ENCODE results near the gene ARID1B.

Gene ARID1B

DNA sequence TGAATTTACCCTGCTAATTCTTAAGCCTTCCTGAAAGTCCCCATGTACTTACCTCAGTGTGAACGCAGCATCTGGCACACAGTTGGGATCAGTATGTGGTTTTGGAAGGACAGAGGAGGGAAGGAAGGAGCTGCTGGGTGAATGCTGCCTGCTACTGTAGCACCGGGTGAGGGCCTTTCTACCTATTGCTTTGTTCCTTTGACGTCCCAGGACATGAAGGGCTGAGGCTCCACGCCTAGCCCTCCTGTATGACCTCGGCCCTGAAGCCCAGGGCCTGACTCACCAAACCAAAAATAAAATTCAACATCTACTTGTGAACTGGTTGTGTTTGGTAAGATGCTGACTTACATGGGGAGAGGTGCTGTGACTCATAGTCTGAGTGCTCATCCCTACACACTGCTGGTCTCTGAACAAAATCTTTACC, 51.1 kb downstream of the ARID1B start:
- DNase-seq = peak; percentile 41

DNA sequence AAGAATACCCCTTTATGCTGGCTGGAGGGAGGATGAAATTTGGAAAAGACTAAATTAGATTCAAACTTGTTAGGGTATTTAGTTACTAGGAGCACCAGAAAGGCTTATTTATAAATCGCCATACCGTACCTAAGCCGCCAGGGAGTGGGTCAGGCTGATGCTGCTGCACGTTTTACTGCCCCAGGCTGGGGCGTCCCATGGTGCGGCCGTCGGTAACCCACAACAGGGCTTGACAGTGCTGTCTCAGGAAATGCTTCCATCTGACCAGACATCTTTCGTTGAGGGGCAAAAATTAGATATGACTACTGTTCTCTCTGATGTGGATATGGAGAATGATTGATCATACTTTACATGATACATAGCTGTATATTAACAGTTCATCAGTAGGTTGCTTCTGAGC, 52.9 kb downstream of the ARID1B start:
- DNase-seq = no peak

DNA sequence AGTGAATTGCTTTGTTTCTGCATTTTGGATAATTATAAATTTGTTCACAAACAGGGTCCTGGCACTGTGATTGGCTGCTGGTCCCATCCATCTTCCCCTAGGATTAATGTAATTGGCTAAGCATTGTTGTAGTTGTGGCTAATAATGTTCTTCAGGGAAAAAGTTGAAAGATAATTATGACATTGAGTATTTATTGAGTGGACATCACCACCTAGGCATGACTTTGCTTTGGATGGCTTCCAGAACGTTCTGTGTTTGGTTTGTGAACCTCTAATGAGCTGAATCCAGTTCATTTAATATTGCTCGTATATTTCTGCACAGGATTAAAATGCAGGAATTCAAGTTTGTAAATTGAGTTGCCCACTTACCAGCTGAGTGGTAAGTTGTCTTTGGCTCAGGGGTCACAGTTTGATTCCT, 55.1 kb downstream of the ARID1B start:
- no peak for DNase-seq

DNA sequence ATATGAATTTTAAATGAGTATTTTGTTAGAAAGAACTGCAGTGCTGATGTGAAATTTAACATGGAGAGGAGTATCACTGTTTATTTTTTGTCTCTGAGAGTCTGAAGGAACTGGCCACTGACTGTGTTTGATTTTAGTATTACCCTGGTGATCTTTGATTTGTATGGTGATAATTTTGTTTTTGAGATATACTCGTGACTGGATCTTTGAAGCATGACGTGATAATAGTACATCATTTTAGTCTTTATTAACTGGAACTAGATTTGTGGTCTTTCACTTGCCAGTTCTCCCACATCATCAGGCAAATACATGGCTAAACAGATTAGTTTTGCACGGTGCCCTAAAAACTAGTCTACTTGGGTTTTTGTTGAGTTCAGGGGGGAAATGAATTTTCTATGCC, 55.5 kb downstream of the ARID1B start:
- DNase-seq = no peak

DNA sequence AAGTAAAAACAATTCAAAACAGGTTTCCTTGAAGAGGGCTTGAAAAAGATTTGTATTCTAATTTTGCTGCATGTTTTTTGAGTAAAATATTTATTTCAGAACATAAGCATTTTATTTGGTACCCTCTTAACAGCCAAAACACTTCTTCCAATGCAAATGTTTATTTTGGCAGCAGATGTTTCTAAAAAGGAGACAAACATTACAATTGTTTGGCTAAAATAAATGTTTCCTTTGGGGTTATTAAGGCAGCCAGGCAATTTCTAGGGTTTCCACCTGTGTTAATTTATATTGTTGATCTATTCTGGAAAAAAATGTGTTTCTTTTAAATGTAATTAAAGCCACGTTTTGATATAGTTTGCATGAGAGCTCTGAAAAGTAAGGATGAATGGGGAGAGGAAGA, 56.6 kb downstream of the ARID1B start:
- no peak for DNase-seq

DNA sequence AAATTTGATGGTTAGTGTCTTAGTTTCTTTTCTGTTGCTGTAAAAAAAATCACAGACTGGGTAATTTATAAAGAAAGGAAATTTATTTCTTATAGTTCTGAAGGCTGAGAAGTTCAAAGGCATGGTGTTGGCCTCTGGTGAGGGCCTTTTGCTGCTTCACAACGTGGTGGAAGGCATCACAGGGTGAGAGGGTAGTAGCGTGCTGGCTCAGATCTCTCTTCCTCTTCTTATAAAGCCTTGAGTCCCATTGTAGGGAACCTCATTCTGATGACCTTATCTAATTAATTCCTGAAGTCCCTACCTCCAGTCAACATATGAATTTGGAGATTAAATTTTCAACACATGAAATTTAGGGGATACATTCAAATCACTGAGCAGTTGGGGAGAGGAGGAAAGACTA, 62.0 kb downstream of the ARID1B start:
- DNase-seq = no peak

DNA sequence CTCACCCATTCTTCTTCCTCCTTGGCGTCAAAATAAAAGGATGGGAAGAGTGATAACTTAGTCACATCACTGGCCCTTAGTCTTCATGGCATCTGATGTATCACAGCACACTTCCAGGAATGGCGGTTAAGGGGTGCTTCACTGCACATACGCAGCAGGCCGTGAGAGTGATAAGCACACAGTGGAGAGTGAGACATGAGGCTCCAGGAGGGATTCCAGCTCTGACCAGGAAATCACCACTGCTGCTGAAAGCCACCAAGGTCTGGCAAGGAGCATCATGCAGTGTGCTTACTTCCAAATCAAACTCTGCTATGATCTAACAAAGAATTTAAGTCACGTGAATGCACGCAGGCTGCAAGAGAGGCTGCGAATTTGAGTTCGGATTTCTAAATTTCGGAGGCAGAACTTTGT, 62.4 kb downstream of the ARID1B start:
- DNase-seq = no peak

DNA sequence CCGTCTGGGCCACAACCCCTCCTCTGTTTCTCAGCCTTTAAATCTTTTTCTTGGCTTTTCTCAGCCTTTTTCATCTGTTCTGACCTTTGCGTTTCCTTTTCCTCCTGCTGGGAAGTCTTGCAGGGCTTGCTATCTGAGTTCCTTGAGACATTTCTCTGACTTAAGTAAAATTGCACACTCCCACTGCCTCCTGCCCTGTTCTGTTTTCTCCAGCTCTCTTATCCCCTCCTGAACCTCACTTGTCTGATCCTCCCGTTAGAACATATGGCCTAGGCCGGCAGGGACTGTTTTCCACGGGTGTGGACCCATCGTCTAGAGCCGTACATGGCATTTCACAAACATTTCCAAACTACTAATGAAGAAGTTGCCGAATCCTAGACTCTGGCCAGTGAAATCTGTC, 63.0 kb downstream of the ARID1B start:
- no peak for DNase-seq

DNA sequence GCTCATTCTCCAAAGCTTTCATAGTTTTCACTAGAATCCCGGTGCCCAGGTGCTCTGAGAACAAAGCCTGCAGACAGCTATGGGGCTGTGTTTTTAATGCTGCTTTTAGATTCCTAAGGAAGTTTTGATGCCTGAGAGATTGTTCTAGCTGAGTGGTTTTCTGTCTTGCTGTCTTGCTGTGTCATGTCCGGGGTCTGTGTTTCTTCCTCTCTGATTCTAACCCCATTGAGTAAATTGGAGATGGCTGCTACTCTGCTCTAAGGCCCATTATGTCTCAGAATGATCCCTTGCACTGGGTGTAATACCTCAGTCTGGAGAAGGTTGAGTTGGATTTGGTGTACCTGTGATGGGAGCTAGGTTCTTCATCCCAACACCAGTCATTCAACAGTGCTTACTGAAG, 63.4 kb downstream of the ARID1B start:
- DNase-seq = no peak

DNA sequence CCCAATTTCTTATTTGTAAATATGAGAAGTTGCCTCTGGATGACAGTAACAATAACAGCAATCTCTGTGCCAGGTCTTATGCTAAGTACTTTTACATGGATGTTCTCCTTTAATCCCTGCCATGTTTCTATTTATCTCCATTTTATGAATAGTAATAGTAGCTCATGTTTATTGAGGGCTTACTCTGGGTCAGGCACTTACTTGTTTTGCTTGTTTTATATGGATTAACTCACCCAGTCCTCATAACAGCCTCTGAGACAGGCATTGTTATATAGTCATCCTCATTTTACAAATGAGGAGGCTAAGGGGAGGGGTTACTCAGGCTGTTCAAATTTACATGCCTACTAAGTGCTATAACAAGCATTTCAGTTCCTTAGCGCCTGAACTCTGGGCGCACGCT, 64.3 kb downstream of the ARID1B start:
- no peak for DNase-seq

DNA sequence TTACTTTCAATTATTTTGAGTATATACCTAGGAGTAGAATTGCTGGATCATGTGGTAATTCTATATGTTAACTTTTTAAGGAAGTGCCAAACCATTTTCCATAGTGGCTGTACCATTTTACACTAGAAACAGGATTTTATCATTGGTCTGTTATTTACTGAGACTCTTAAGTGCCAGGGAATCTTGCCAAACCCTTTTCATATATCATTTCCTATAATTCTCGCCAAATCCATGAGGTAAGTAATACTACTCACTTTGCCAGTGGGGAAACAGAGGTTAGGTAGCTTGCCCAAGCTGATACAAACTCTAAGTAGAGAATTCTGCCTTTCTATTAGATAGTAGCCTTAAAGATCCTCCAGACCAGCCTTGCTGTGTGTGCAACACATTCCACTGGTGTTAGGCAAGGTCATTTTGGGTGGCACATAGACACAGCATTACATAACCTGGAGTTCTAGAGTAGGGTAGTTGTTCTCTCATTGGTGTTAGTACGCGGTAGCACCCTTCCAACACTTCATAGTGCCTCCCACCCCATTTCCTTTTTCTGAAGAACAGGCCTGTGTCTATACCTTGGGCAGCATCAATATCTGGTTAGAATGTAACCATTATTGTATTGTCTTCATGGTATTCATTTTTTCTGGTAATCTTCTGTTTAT, 65.5 kb downstream of the ARID1B start:
- no peak for DNase-seq

DNA sequence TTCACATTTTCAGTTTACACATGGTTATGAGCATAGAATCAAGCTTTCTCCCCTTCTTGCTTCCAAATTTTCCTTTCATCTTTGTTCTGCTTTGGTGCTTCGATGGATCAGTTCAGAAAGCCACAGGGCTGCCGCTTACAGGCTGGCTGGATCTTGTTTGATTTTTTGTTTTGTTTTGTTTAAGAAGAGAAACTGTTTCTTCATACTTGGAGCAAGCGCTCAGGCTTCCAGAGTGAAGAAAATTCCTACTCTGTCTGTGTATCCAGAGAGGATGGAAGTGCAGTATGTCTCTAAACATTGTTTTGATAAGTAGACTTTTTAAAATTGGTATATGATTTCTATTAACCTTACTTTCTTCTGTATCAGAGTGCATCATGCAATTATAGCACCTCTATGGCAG, 66.9 kb downstream of the ARID1B start:
- no peak for DNase-seq

DNA sequence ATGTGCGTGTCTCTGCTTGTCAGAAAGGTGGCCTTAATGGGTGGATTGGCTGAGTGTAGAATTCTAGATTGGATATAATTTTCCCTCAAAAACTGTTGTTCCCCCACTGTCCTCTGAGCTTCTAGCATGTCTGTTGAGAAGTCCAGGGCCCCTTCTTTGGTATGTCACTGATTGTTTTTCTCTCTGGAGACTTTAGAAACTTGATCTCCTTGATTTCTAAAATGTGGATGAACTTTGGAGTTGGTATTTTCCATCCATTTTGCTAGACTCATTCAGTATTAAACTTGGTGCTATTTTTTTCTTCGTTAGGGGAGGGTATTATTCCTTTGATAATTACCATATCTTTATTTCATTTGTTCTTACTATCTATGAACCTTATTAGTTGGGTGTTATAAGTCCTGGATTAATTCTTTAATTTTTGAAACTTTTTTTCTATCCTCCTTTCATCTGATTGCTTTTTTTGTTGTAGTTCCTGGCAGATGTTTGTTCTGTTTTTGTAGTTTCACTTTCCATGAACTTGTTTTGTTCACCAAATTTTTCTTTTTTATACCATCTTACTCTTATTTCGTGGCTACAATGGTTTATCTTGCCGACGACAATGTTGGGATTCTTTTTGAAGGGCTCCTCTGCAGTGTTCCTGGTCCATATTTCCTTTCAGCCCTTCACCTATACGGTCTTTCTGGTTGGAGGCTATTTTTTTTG, 68.4 kb downstream of the ARID1B start:
- no peak for DNase-seq

DNA sequence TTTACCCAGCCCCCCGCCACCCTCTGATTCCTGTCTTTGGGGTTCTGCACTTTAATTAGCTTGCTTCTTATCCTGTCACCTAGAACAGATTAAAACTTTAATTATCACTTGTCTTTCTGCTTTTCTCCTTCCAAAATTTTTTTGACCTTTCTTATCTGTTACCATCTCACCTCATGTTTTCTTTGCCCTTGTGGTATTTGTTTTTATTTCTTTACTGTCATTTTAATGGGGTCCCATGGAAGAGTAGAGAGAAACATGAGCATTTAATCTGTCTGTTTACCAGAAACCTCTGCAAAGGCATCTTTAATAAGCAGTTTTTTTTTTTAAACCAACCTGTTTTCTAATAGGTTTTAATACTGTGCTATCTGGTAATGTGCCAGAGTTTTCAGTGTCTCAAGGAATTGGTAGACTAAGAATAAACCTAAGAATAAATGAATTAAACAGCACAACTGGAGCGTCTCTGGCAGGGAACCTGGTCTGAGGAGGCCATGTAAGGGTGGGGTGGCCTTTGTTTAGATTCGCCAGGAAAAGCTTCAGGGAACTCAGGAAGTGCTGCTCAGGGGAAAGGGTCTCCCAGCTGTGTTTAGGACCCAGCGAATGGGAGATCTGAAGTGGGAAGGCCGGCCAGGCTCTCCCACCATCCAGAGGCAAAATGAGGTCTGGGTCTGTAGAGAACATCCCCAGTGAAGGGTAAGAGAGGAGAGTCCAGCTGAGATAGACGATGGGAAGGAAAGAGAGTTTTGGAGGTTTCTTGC, 69.8 kb downstream of the ARID1B start:
- no peak for DNase-seq

DNA sequence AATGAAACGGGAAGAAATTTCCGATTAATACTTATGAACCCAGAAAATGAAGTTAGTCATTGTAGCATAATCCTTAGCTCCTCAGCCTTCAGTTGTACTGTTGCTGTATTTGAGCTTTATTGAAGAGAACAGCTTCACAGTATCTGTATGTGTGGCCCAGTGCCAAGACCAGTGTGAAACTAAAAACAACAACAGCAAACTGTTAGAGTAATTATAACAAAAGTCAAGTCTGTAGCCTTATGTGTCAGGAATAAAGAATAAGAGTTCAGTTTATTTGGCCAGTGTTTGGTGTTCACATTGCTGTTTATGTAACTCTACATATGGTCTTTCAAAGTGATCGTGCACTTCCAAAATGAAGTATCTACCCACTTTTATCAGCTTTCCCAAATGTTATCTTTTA, 70.9 kb downstream of the ARID1B start:
- no peak for DNase-seq

DNA sequence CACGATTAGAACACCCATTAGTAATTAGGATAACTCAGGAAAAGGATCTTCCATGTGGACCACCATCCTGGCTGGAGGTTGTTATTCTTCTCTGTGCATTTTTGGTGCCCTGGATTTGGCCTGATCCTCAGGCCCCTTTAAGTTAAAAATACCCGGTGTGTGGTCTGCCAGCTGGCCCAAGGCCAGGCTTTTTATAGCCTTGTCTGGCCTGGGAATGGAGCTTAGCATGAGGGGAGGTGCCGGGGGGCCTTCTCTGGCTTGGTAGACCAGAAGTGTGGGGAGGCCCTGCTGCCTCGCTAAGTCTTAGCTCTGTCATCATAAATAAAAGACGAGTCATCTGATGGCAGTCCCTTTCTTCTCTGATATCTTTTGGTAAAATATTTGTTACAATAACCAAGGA, 71.4 kb downstream of the ARID1B start:
- no peak for DNase-seq

DNA sequence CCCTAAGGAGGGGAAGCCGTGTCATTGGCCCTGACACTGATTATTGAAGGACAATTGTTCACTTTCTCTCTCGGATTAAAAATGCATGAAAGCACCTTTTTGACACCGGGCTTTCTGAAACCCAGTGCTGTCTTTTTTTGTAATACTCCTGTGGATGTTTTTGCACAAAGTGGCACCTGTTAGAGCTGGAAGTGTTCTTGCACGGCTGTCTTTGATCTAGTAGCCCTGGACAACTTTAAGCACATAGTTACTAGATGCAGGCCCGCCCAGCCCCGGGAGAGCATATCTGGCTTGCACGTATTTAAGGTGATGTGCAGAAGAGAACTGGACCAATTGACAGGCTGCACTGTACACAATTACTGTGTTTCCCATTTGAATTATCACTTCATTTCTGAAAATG, 72.6 kb downstream of the ARID1B start:
- DNase-seq = no peak

DNA sequence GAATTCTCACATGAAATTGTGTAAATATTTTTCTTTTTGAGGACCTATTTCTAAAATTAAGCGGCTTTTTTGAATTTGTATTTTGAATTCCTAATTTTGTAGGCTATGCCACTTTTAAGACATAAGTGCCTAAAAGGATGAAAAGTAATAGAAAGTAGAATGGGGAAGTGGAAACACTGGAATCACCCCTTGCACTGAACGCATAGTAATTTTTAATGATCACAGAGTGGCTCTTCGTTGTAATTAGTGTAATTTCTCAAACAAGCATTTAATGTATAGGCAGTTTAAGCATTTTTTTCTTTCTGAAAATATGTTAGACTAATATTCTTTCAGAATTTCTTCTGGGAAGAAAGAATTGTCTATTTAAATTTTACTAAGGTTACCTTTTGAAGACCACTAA, 73.2 kb downstream of the ARID1B start:
- no peak for DNase-seq

DNA sequence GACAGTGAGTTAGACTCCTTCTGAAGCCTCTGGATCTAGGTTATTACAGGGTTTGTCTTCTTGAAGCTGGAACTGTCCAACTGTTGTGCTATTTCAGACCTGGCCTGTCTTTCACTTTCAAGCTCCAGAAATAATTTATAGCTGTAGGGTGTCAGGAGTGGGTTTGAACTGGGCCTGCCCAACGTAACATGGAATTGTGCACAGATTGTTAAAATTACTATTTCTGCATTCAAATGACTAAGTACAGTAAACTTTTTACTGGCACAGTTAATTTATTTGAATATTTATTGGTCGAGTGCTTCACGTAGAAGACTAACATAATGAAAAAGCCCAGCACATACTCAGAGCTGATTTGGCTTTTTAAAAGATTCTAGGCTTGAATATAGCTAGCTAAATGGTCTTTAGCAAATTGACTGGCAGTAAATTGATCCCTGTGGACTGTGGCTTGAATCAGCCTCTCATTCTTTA, 74.3 kb downstream of the ARID1B start:
- no peak for DNase-seq

DNA sequence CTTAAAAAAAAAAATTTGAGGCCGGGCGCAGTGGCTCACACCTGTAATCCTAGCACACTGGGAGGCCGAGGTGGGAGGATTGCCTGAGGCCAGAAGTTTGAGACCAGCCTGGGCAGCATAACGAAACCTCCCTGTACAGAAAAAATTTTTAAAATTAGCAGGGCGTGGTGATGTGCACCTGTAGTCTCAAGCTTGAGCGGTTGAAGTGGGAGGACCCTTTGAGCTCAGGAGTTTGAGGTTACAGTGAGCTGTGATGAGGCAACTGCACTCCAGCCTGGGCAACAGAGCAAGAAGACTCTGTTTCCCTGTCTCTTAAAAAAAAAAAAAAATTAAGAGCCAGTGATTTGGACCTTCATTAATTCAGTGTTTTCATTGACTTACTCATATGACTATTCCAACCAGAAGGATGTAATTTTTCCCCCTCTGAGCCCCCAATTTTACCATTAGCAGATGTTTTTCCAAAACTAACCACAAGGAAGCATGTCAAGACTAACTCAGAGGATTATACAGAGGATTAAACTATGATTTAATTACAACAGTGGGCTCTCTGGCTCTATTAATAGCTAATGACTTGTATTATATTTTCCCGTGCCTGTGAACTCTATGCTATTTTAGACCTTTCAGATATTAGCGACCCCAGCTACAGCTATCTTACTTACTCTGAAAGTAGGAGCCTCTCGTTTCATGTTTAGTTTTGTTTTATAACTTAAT, 75.1 kb downstream of the ARID1B start:
- no peak for DNase-seq

DNA sequence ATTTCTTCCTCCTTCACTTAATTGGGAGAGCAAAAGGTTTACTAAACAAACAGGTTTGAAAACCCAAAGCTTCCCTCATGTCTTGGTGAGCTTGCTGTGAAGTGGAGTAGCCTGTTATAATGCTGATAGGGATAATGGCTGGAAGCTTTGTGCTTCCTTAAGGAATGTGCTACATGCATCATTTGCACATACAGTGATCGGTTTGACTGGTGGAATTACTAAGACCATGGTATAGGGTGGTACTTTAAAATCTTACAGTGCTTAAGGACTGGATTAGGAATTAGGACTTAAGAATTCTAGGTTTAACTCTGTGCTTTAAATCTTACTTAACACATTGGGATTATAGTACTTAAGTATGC, 75.7 kb downstream of the ARID1B start:
- no peak for DNase-seq

DNA sequence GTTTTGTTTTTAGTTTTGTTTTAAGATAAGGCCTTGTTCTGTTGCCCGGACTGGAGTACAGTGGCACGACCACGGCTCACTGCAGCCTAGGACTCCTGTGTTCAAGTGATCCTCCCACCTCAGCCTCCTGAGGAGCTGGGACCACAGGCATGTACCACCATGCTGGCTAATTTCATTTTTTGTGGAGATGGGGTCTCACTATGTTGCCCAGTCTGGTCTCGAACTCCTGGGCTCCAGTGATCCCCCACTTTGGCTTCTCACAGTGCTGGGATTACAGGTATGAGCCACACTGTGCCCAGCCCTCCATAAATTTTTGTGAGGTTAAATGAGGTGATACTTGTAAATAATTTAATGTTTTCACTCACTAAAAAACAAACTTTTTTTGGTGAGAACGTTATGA, 76.6 kb downstream of the ARID1B start:
- no peak for DNase-seq

DNA sequence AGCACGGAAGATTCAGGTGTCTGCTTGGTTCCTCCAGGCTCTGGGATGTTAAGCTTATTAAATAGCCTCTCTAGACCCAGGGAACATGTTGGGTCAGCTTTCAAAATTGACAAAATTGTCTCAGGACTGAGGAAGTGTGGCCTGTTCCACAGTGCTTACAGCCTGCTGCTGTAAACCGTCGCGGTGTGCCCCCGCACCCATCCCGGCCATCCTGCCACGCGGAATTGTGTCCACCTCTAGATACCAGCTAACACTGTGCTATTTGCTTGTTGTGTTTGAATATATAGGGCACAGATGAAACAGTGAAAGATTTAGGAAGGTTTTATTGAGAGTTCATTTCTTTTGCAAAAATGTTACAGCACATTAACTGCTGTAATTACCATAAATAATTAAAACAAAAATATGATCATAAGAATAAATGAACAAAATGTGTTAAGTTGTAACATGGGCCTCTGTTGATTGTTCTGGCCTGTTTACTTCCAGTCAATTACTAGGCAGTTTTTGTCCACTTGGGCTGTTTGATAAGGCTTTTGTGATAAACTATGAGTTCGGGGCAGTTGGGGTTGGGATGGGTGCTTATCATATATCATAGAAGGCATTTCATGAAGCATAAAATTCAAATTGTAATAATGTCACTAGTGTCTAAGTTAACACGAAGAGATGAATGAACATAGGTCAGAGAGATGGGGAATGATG, 77.4 kb downstream of the ARID1B start:
- no peak for DNase-seq

Measured in activated CD4-positive, alpha-beta T cell treated with anti-CD3 and anti-CD28 coated beads for 48 hours (primary cell).